GM12878 (cell line): ENCODE results near the gene LDLR. TPM values are rescaled to one million over a fixed set of nuclear protein-coding genes. Genes with fewer than 3 reads are reported as not detected.

Source experiments
- ATAC-seq: fragments of 200-7000 bp; cut with Tn5 transposase; 3 replicates; pipeline ENCODE4 v1.9.1; 2020; ENCODE audit warnings: mild to moderate bottlenecking, moderate library complexity
- BruUV-seq: library from RNA; stranded (reverse); fragments of 400-500 nt; replicated peaks from 2 replicates; lab custom pipeline; 2021; lab: Mats Ljungman, UMichigan
- CTCF ChIA-PET: fragments of 300-600 bp; sonication (Branson Sonifier 250); formaldehyde crosslinking; extraction: SDS; loops from one replicate; lab custom pipeline; 2021; ENCODE audit warnings: inconsistent platforms; lab: Yijun Ruan, JAX
- POLR2A ChIA-PET: fragments of 350-600 bp; formaldehyde crosslinking; extraction: SDS; loops from one replicate; lab custom pipeline; 2021; ENCODE audit warnings: inconsistent platforms; lab: Charles Lee
- RAD21 ChIA-PET: fragments of 300-600 bp; sonication (Branson Sonifier 250); formaldehyde crosslinking; loops from one replicate; lab custom pipeline; 2023; ENCODE audit warnings: antibody characterized with exemption; ENCODE audit not compliant: unreplicated experiment; lab: Charles Lee
- SMC1A ChIA-PET: fragments of 300-600 bp; sonication (Branson Sonifier 250); formaldehyde crosslinking; loops from one replicate; lab custom pipeline; 2023; ENCODE audit not compliant: unreplicated experiment, uncharacterized antibody; lab: Charles Lee
- DNase-seq: peaks from one replicate; pipeline ENCODE4 v3.0.0-alpha.2; 2011; ENCODE audit warnings: low read depth, low spot score
- FAIRE-seq: peaks from 3 replicates; lab custom pipeline; 2011; peaks lifted over from hg19 to GRCh38; lab: Jason Lieb, UNC
- H2AFZ ChIP-seq: 2 replicates; pipeline ENCODE4 v1.6.0; 2011; ENCODE audit warnings: low read depth, low read length, control low read depth; ENCODE audit not compliant: control insufficient read depth
- H3K27ac ChIP-seq: 2 replicates; pipeline ENCODE4 v1.5.1; 2011; ENCODE audit warnings: control low read depth; ENCODE audit not compliant: control insufficient read depth, insufficient read depth
- H3K27me3 ChIP-seq, 2 experiments: replicated peaks in 1 of 2; 2 replicates each; pipeline versions ENCODE4 v1.6.0 to v1.6.1; 2011; ENCODE audit warnings: low read length in 1 of 2; ENCODE audit not compliant: control insufficient read depth in 2 of 2, insufficient read depth in 2 of 2
- H3K36me3 ChIP-seq, 2 experiments: 2 replicates each; pipeline ENCODE4 v1.5.1; 2011; ENCODE audit warnings: low read length in 1 of 2; ENCODE audit not compliant: control insufficient read depth in 2 of 2, insufficient read depth in 2 of 2
- H3K4me1 ChIP-seq: 2 replicates; pipeline ENCODE4 v1.6.1; 2011; ENCODE audit warnings: mild to moderate bottlenecking, low read length, moderate library complexity, mixed read lengths; ENCODE audit not compliant: control insufficient read depth, insufficient read depth
- H3K4me2 ChIP-seq: 2 replicates; pipeline ENCODE4 v1.6.0; 2011; ENCODE audit warnings: control low read depth; ENCODE audit not compliant: control insufficient read depth, insufficient read depth
- H3K4me3 ChIP-seq: fragments of 200-600 bp; sonication (generic); 2 replicates; pipeline ENCODE4 v1.5.1; 2016
- H3K79me2 ChIP-seq: 2 replicates; pipeline ENCODE4 v1.6.0; 2011; ENCODE audit warnings: low read length; ENCODE audit not compliant: control insufficient read depth, insufficient read depth
- H3K9ac ChIP-seq: 2 replicates; pipeline ENCODE4 v1.8.0; 2011; ENCODE audit warnings: low read length, control low read depth, mixed read lengths; ENCODE audit not compliant: control insufficient read depth, insufficient read depth
- H3K9me3 ChIP-seq: replicated peaks from 3 replicates; pipeline ENCODE4 v1.5.1; 2011; ENCODE audit warnings: mild to moderate bottlenecking, low read length; ENCODE audit not compliant: control insufficient read depth, insufficient read depth
- H4K20me1 ChIP-seq: 2 replicates; pipeline ENCODE4 v1.6.0; 2011; ENCODE audit not compliant: control insufficient read depth, insufficient read depth
- HDGF ChIP-seq: fragments of 450-650 bp; IDR thresholded peaks from 2 replicates; pipeline ENCODE4 v1.6.1; 2016; ENCODE audit warnings: antibody characterized with exemption
- IKZF1 ChIP-seq: fragments of 450-650 bp; conservative IDR thresholded peaks from 2 replicates; pipeline ENCODE4 v1.6.1; 2017; ENCODE audit warnings: antibody characterized with exemption, mild to moderate bottlenecking
- NRF1 ChIP-seq: conservative IDR thresholded peaks from 2 replicates; pipeline ENCODE4 v1.6.1; 2011; ENCODE audit warnings: mild to moderate bottlenecking, low read depth, low read length, improper control_type of control experiment
- PML ChIP-seq: IDR thresholded peaks from 2 replicates; pipeline ENCODE4 v1.6.1; 2012; ENCODE audit warnings: low read length, inconsistent platforms
- SMAD1 ChIP-seq: fragments of 450-650 bp; IDR thresholded peaks from 2 replicates; pipeline ENCODE4 v1.6.1; 2018; ENCODE audit warnings: mild to moderate bottlenecking, low read depth; ENCODE audit not compliant: partially characterized antibody
- ZNF622 ChIP-seq: fragments of 450-650 bp; IDR thresholded peaks from 2 replicates; pipeline ENCODE4 v1.6.1; 2017; ENCODE audit warnings: mild to moderate bottlenecking, inconsistent platforms
- WGBS: methylation state at CpG from one replicate; pipeline ENCODE4 v1.1.6; 2016; ENCODE audit warnings: low lambda C conversion rate; ENCODE audit not compliant: insufficient replicate concordance, insufficient coverage; ENCODE audit errors: missing lambda C conversion rate; 5-methylcytosine and 5-hydroxymethylcytosine counted together
- in situ Hi-C: fragments of 300-500 bp; cut with MboI; formaldehyde crosslinking; loops from 9 replicates; pipeline ENCODE4 v1.14.3; 2018; ENCODE audit warnings: mixed read lengths
- intact Hi-C: fragments of 100-400 bp; cut with micrococcal nuclease; formaldehyde crosslinking; loops from one replicate; pipeline ENCODE4 v1.14.2; 2022; ENCODE audit not compliant: unreplicated experiment
- polyA plus RNA-seq, 11 experiments: library from polyadenylated mRNA; depleted of rRNA in 4 of 11; unstranded in 6 of 11; stranded (reverse) in 5 of 11; fragments of >200 nt; fragmentation: Nextera tagmentation in 4 of 11; fragmentation: Illumina TruSeq in 1 of 11; extraction: Ambion mirVana in 4 of 11; extraction: Trizol in 1 of 11; gene quantifications; 1 replicate in 1 of 11; 2 replicates in 10 of 11; pipeline versions ENCODE4 v1.2.1 to v1.2.3, GENCODE V29; 2011 to 2016; ENCODE audit warnings: inconsistent platforms in 2 of 11, missing spikeins in 2 of 11, low read depth in 1 of 11
- total RNA-seq, 4 experiments: library from RNA; depleted of rRNA in 3 of 4; stranded (reverse); fragments of >200 nt in 3 of 4; fragmentation: Illumina TruSeq in 1 of 4; extraction: Trizol in 1 of 4; gene quantifications; 2 replicates each; pipeline versions ENCODE4 v1.2.1 to v1.2.3, GENCODE V29; 2013 to 2021
- TF ChIP-seq, protein P1 (sequence below): fragments of 450-650 bp; IDR thresholded peaks from 2 replicates; pipeline ENCODE4 v1.6.1; 2017; ENCODE audit warnings: borderline replicate concordance
- TF ChIP-seq, protein P2 (sequence below): IDR thresholded peaks from 2 replicates; pipeline ENCODE4 v1.6.1; 2011; ENCODE audit warnings: borderline replicate concordance, low read depth, mild to moderate bottlenecking, moderate library complexity, low read length; ENCODE audit not compliant: insufficient read depth, poor library complexity, severe bottlenecking

LDLR gene
- total and polyA plus RNA-seq, 10 of the 15 experiments (the other 5 are each of a cell fraction or from before 2014, with no cell fraction given): 11.3 to 59.2 (median 27.3) TPM

DNA sequence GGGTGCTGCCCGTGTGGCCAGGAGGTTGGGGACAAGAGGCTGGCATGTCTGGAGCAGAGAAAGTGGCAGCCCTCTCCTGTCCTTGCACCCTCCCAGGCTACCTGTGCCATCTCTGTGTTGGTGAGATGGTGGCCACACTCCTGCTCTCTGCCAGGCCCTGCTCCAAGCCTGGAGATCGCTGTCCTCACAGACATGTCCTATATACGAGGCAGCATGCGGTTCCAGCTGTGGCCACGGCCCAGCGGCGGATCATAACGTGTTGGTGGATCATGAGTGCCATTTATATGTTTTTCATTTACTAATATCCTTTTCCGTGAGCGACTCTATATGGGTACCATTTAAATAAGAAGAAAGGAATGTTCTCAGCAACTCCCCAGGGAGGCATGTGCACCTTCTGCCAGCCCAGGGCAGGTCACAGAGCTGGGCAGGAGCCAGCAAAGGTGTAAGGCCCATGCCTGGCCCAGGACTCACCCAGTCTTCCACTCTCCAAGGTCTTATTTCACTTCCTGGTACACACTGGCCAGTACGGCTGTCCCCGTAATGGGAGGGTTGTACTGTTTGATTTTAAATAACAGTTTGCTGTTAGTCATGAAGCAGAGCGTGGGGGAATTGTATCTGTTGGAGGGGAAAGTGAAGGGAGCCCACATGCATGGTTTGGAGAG is 47.2 kb upstream of the LDLR start (continued):
- TF ChIP-seq, protein P1, sequence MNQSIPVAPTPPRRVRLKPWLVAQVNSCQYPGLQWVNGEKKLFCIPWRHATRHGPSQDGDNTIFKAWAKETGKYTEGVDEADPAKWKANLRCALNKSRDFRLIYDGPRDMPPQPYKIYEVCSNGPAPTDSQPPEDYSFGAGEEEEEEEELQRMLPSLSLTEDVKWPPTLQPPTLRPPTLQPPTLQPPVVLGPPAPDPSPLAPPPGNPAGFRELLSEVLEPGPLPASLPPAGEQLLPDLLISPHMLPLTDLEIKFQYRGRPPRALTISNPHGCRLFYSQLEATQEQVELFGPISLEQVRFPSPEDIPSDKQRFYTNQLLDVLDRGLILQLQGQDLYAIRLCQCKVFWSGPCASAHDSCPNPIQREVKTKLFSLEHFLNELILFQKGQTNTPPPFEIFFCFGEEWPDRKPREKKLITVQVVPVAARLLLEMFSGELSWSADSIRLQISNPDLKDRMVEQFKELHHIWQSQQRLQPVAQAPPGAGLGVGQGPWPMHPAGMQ: no peak
- TF ChIP-seq PML: no peak
- TF ChIP-seq, protein P2, sequence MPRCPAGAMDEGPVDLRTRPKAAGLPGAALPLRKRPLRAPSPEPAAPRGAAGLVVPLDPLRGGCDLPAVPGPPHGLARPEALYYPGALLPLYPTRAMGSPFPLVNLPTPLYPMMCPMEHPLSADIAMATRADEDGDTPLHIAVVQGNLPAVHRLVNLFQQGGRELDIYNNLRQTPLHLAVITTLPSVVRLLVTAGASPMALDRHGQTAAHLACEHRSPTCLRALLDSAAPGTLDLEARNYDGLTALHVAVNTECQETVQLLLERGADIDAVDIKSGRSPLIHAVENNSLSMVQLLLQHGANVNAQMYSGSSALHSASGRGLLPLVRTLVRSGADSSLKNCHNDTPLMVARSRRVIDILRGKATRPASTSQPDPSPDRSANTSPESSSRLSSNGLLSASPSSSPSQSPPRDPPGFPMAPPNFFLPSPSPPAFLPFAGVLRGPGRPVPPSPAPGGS: no peak
- TF ChIP-seq ZNF622: no peak
- no peak for TF ChIP-seq HDGF
- TF ChIP-seq SMAD1: no peak
- no peak for TF ChIP-seq IKZF1

DNA sequence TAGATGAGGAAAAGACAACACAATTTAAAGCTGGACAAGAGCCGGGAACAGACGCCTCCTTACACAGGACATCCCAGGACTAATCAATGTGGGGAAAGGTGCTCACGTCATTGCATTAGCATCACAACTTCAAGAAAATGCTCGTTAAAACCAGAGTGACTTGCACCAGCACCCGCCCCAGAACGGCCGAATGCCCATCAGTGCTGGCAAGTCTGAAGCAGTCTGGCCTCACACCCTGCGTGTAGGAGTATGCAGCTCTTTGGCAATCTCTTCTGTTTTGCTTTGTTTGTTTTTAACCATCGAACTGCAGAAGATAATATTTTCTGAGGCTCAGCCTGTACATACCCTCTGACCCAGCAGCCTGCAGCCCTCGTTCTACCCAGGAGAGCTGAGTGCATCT is 44.8 kb upstream of the LDLR start:
- POLR2A ChIA-PET: no interaction called here
- H3K4me1 ChIP-seq: peaks cover 41% of the 10 kb centered on the region
- peaks cover 15 to 21% of the 10 kb centered on the region in 2 experiments for H3K36me3 ChIP-seq
- no peak overlapping the region for H3K4me2 ChIP-seq
- RAD21 ChIA-PET: interaction anchor here (1.8 kb wide), 1 partner anchor 9 kb away, joined by 6 read pairs; no protein-coding TSS in a partner anchor
- no TSS peak for BruUV-seq
- no peak overlapping the region for H3K9ac ChIP-seq
- H4K20me1 ChIP-seq: no peaks in the 10 kb centered on the region
- intact Hi-C loops (no loop called here), in situ Hi-C loops (no loop called here)
- H3K9me3 ChIP-seq: no peaks in the 10 kb centered on the region
- TF ChIP-seq NRF1: no peak
- SMC1A ChIA-PET: interaction anchor here (1.1 to 1.3 kb wide), 2 partner anchors 9 to 103 kb away, joined by 3 read pairs; no protein-coding TSS in a partner anchor
- ATAC-seq: no peak
- no peak for FAIRE-seq
- H3K27me3 ChIP-seq: no peaks in the 10 kb centered on the region
- CTCF ChIA-PET: interaction anchor here (1.9 kb wide), 1 partner anchor 9 kb away, joined by 10 read pairs; no protein-coding TSS in a partner anchor
- H3K4me3 ChIP-seq: no peak overlapping the region
- no peaks in the 10 kb centered on the region for H3K79me2 ChIP-seq
- no peak for DNase-seq
- WGBS: 98% methylated on average over 10 of the region's 10 CpGs
- H2AFZ ChIP-seq: no peak overlapping the region
- no peak overlapping the region for H3K27ac ChIP-seq
